Activated CD4-positive, alpha-beta T cell treated with anti-CD3 and anti-CD28 coated beads, Interleukin-2, amount 50 U/mL, for 48 hours (primary cell): ENCODE results near the gene CRK.
A peak's percentile ranks its signal among the peaks of the same experiment; 100 is the strongest.

ENCODE experiments used
- DNase-seq, 2 experiments: peaks; one replicate each; pipeline ENCODE4 v3.0.0-alpha.2; 2020

The CRK gene

GRCh38 chr17:1455797-1456599 lies at the start of gene CRK:
Gene CRK, minus strand, starts transcription at chr17:1456232. Its CDS starts 115 bp downstream, at chr17:1456117.
- DNase-seq: peak; percentile 97

GRCh38 chr17:1505586-1505985 lies 49.6 kb upstream of the CRK start:
- DNase-seq: no peak

- no peak for DNase-seq
These were observed 48.8 kb upstream of the CRK start for GRCh38 chr17:1504866-1505265.

- DNase-seq: no peak
These were observed 47.7 kb upstream of the CRK start for GRCh38 chr17:1503699-1504098.

GRCh38 chr17:1498869-1499268 lies 42.8 kb upstream of the CRK start:
- DNase-seq: no peak

GRCh38 chr17:1498233-1498632 lies 42.2 kb upstream of the CRK start:
- DNase-seq: no peak

- no peak for DNase-seq
These were observed 41.8 kb upstream of the CRK start for GRCh38 chr17:1497831-1498230.

- no peak for DNase-seq
These were observed 40.8 kb upstream of the CRK start for GRCh38 chr17:1496869-1497268.

GRCh38 chr17:1495265-1495989 lies 39.4 kb upstream of the CRK start:
- no peak for DNase-seq

- DNase-seq: no peak
These were observed 38.8 kb upstream of the CRK start for GRCh38 chr17:1494736-1495253.

GRCh38 chr17:1494203-1494602 lies 38.2 kb upstream of the CRK start:
- DNase-seq: no peak

GRCh38 chr17:1493291-1493980 lies 37.4 kb upstream of the CRK start:
- DNase-seq: no peak

GRCh38 chr17:1492249-1493206 lies 36.5 kb upstream of the CRK start, which contains the start of gene MYO1C:
Gene MYO1C, minus strand, starts transcription at chr17:1492686. Its CDS starts 199 bp downstream, at chr17:1492487.
- no peak for DNase-seq

GRCh38 chr17:1491443-1492248 lies 35.6 kb upstream of the CRK start:
- DNase-seq: peak; percentile 49 to 58

GRCh38 chr17:1490643-1491442 lies 34.8 kb upstream of the CRK start:
- peak; percentile 78 to 84 for DNase-seq

- DNase-seq: no peak
These were observed 32.8 kb upstream of the CRK start for GRCh38 chr17:1488826-1489270.

- peak; percentile 75 to 78 for DNase-seq
These were observed 32.1 kb upstream of the CRK start for GRCh38 chr17:1487939-1488825.

- peak; percentile 82 to 88 for DNase-seq
These were observed 31.0 kb upstream of the CRK start for GRCh38 chr17:1486802-1487695.
